Esophagus muscularis mucosa (tissue), 4 donors: ENCODE results near the gene CENPX. TPM values are rescaled to one million over a fixed set of nuclear protein-coding genes. Genes with fewer than 3 reads are reported as not detected.

Source experiments
- DNase-seq: peaks from one replicate; pipeline ENCODE4 v3.0.0-alpha.2; 2017; ENCODE audit errors: extremely low spot score
- H3K27ac ChIP-seq, 4 donors: fragments of 200-600 bp; sonication (generic); replicated peaks in 1 of 4; 1 replicate in 3 of 4; 2 replicates in 1 of 4; pipeline ENCODE4 v1.5.1; 2016 to 2019; ENCODE audit warnings: mild to moderate bottlenecking in 1 of 4
- H3K27me3 ChIP-seq, 4 donors: fragments of 200-600 bp; sonication (generic); one replicate each; pipeline versions ENCODE4 v1.5.1 to v1.6.0; 2016 to 2019
- H3K36me3 ChIP-seq, 4 donors: fragments of 200-600 bp; sonication (generic); one replicate each; pipeline ENCODE4 v1.5.1; 2016 to 2019
- H3K4me1 ChIP-seq, 4 donors: fragments of 200-600 bp; sonication (generic); one replicate each; pipeline ENCODE4 v1.5.1; 2016 to 2019
- H3K4me3 ChIP-seq, 4 donors: fragments of 200-600 bp; sonication (generic); 1 replicate in 2 of 4; 2 replicates in 2 of 4; pipeline ENCODE4 v1.5.1; 2016 to 2019; ENCODE audit warnings: mild to moderate bottlenecking in 4 of 4, moderate library complexity in 1 of 4
- H3K9me3 ChIP-seq, 4 donors: fragments of 200-600 bp; sonication (generic); 1 replicate in 3 of 4; 2 replicates in 1 of 4; pipeline ENCODE4 v1.5.1; 2016 to 2019
- EP300 ChIP-seq: sonication (generic); formaldehyde crosslinking; IDR thresholded peaks from one replicate; pipeline ENCODE4 v1.6.1; 2017; ENCODE audit warnings: antibody characterized with exemption
- POLR2A ChIP-seq: fragments of 450-650 bp; IDR thresholded peaks from one replicate; pipeline ENCODE4 v1.6.1; 2017; ENCODE audit warnings: antibody characterized with exemption, moderate library complexity, mild to moderate bottlenecking, low read depth
- POLR2AphosphoS5 ChIP-seq, 2 donors: sonication (generic); formaldehyde crosslinking; IDR thresholded peaks; one replicate each; pipeline ENCODE4 v1.6.1; 2017; ENCODE audit warnings: antibody characterized with exemption in 2 of 2
- WGBS: methylation state at CpG from one replicate; pipeline ENCODE4 v1.1.5; 2018; 5-methylcytosine and 5-hydroxymethylcytosine counted together
- intact Hi-C: fragments of 100-400 bp; cut with DNase I; formaldehyde crosslinking; loops from one replicate; pipeline ENCODE4 v1.15.1; 2023
- total RNA-seq, 4 donors: library from RNA; depleted of rRNA; stranded (reverse); fragments of >200 nt; gene quantifications; one replicate each; pipeline versions ENCODE4 v1.1.0 to v1.2.1, GENCODE V29; 2016
- TF ChIP-seq, protein P1 (sequence below), 3 experiments: fragments of 200-600 bp in 2 of 3; fragments of 450-650 bp in 1 of 3; sonication (generic) in 2 of 3; IDR thresholded peaks; one replicate each; pipeline ENCODE4 v1.5.1; 2017 to 2019; ENCODE audit warnings: antibody characterized with exemption in 3 of 3, mild to moderate bottlenecking in 2 of 3, moderate library complexity in 1 of 3

Gene CENPX
- total RNA-seq, 4 donors from 2014 or later = 62.5 to 109 (median 95.5) TPM

DNA sequence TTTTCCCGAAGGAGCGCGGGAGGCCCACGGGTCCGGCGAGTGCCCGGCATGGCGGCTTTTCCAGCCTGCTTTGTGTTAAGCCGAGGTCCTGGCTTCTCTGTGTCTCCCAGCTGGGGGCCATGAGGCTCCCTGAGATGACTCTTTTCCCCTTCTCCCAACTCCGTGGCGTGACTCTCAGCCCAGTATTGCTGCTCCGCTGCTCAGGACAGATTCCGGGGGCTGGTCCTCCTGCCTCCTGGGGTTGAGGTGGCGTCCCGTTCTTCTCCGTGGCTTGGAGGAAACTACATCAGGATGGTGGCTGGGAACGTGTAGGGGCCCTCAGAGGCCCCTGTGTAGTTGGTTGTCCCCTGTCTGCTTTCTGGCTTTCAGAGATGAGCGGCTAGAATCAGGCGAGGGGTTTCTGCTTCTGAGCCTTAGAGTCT, 30.0 kb upstream of the CENPX start:
- Histone ChIP-seq H3K9me3 (no peaks in the 10 kb centered on the region), H3K36me3 (peaks cover 44 to 74% (median 69%) of the 10 kb centered on the region in 4 donors), H3K27me3 (no peaks in the 10 kb centered on the region), H3K4me3 (peak overlapping the region; percentile 81 to 99 (median 88)), H3K4me1 (peaks cover 24 to 58% (median 43%) of the 10 kb centered on the region in 4 donors), H3K27ac (peak overlapping the region in 3 of 4 donors; percentile 70 to 75 (median 75))
- TF ChIP-seq POLR2A = no peak
- TF ChIP-seq, protein P1, sequence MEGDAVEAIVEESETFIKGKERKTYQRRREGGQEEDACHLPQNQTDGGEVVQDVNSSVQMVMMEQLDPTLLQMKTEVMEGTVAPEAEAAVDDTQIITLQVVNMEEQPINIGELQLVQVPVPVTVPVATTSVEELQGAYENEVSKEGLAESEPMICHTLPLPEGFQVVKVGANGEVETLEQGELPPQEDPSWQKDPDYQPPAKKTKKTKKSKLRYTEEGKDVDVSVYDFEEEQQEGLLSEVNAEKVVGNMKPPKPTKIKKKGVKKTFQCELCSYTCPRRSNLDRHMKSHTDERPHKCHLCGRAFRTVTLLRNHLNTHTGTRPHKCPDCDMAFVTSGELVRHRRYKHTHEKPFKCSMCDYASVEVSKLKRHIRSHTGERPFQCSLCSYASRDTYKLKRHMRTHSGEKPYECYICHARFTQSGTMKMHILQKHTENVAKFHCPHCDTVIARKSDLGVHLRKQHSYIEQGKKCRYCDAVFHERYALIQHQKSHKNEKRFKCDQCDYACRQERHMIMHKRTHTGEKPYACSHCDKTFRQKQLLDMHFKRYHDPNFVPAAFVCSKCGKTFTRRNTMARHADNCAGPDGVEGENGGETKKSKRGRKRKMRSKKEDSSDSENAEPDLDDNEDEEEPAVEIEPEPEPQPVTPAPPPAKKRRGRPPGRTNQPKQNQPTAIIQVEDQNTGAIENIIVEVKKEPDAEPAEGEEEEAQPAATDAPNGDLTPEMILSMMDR (IDR thresholded peaks at IDR 0.05) = no peak
- TF ChIP-seq EP300 = no peak
- TF ChIP-seq POLR2AphosphoS5 (IDR thresholded peaks at IDR 0.05) = no peak
- no peak for DNase-seq
- 28% methylated on average over 18 of the region's 19 CpGs for WGBS
- intact Hi-C loops = no loop called here

DNA sequence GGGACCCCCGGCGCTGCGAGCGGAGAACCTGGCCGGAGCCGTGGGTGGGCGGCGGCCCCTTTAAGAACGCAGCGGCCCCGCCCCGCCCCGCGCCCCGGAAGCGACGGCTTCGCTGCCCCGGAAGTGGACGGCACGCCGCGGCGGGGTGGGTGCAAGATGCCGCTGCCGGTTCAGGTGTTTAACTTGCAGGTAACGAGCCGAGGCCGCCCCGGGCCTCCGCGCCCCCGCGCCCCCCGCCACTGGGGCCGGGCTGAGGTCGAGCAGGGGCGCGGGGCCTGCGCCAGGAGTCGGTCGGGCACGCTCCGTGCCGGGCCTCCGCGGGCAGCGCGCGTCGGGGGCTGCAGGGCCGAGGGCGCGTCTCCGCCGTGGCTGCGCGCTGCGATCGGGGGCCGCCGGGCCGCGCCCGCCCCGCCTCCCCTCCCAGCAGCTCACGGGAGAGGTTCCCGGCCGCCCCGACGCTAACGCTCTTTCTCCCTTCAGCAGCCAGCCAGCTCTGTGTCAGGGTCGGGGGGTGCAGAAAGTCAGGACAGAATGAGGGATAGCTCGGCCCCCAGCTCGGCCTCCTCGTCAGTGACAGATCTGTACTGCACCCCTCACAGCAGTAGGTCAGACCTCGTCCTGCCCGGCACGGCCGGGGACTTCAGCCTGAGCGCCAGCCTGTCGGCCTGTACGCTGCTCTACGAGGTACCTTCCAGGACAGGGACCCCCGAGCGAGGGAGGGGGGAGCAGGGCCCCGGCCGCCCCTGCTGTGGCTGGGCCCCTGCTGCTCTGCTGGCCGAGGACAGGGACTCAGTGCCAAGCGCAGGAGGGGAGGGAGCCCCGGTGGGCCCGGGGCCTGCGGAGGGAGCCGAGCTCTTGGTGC, 29.3 kb upstream of the CENPX start, which contains the start of the genes GPS1 and RFNG:
Gene GPS1 (plus strand): TSS at position 123 of the 862 bp plus-strand sequence. CDS start 34 bp downstream, at position 157.
Gene RFNG (minus strand): TSS at position 36 of the 862 bp plus-strand sequence. CDS start 45 bp downstream, outside the sequence.
- intact Hi-C loops = no loop called here
- TF ChIP-seq EP300 = no peak
- peak; percentile 69 to 71 for TF ChIP-seq POLR2AphosphoS5 (IDR thresholded peaks at IDR 0.05)
- DNase-seq = no peak
- under 1% methylated on average over 40 of the region's 94 CpGs for WGBS
- H3K4me1 ChIP-seq = peaks cover 24 to 58% (median 43%) of the 10 kb centered on the region in 4 donors
- no peaks in the 10 kb centered on the region for H3K27me3 ChIP-seq
- H3K4me3 ChIP-seq = peak within 1 kb of the TSS; percentile 81 to 99 (median 88)
- peaks cover 44 to 74% (median 69%) of the 10 kb centered on the region in 4 donors for H3K36me3 ChIP-seq
- H3K27ac ChIP-seq = peak within 1 kb of the TSS; percentile 68 to 75 (median 72)
- H3K9me3 ChIP-seq = no peaks in the 10 kb centered on the region

DNA sequence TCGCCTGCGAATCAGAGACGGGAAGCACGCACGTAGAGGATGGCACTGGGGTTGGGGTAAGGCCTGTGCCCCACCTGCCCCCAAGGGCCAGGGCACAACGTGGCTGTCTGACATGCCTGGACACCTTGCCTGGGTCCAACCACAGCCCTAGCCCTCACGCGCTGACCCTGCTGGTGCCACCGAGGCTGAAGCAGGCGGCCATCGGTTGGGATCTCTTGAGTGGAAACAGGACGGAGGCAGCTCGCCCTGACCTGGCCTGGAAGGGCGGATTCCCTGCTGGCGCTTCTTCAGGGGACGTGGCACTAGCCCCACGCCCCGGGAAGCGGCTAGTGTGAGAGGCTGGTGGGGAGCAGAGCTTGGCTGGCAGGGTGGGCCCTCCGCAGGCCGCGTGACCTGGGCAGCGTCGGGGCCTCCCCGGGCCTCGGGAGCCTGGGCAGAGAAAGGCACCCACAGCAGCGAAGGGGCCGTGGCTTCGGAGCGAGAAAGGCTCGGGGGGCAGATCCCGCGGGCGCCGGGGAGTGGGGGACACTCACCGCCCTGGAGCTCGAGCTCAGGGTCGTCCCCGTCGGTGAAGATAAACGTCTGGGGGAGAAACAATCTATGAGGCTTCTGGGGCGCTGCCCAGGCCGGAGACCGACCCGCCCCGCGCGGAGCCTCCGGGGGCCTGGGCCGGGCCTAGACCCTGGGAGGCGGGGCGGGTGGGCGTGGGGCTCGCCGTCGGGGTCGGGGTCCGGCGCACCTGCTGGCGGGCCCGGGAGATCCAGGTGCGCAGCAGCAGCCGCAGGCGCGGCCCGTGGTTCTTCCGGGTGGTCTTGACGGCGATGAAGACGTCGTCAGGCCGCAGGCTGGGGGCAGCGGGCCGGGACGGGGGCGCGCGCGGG, 28.3 kb upstream of the CENPX start:
- TF ChIP-seq, protein P1 (IDR thresholded peaks at IDR 0.05) = no peak
- TF ChIP-seq POLR2A = no peak
- no peak for TF ChIP-seq EP300
- TF ChIP-seq POLR2AphosphoS5 (IDR thresholded peaks at IDR 0.05) = no peak
- no CpG with 5 or more reads among the region's 79 CpGs for WGBS
- peak overlapping the region; percentile 68 to 75 (median 72) for H3K27ac ChIP-seq
- H3K4me1 ChIP-seq = peaks cover 24 to 58% (median 43%) of the 10 kb centered on the region in 4 donors
- intact Hi-C loops = no loop called here
- H3K4me3 ChIP-seq = peak overlapping the region; percentile 81 to 99 (median 88)
- H3K9me3 ChIP-seq = no peaks in the 10 kb centered on the region
- no peak for DNase-seq
- H3K27me3 ChIP-seq = no peaks in the 10 kb centered on the region
- H3K36me3 ChIP-seq = peaks cover 34 to 69% (median 62%) of the 10 kb centered on the region in 4 donors

DNA sequence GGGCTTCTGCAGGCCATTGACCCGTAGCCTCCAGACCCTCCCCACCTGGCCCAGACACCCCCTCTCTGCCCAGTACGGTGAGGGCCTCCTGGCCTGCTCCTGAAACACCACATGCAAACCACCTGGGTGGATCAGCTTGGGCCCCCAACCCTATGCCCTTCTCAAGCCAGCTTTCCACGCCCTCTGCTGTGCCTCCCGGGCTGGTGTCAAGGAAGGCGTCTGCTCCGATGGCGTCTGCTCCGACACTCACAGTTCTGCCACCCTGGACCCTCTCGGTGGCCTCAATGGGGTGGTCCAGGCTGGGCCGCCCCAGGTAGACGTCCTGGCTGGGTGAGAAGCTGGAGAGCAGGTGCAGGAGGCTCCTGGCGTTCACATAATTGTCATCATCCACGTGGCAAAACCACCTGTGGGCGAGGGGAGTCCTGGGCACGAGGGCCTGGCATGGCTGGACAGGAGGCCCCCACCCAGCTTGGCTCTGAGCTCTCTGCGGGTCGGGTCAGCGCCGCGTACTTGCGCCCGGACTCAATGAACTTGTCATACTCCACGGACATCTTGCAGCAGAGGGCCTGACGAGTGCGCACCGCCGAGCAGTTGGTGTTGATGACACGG, 27.6 kb upstream of the CENPX start:
- H3K4me3 ChIP-seq = peak overlapping the region; percentile 81 to 99 (median 88)
- peaks cover 24 to 54% (median 41%) of the 10 kb centered on the region in 4 donors for H3K4me1 ChIP-seq
- intact Hi-C loops = no loop called here
- no peak for DNase-seq
- no peaks in the 10 kb centered on the region for H3K9me3 ChIP-seq
- H3K27ac ChIP-seq = peak overlapping the region in 3 of 4 donors; percentile 68 to 75 (median 70)
- H3K27me3 ChIP-seq = no peaks in the 10 kb centered on the region
- TF ChIP-seq, protein P1 (IDR thresholded peaks at IDR 0.05) = no peak
- TF ChIP-seq POLR2AphosphoS5 (IDR thresholded peaks at IDR 0.05) = no peak
- TF ChIP-seq EP300 = no peak
- no peak for TF ChIP-seq POLR2A
- H3K36me3 ChIP-seq = peaks cover 27 to 61% (median 55%) of the 10 kb centered on the region in 4 donors
- 90% methylated on average over 19 of the region's 28 CpGs for WGBS
